Tibial artery (tissue), 4 donors: ENCODE data around the gene KLHL15.

ENCODE experiments used
- DNase-seq, 2 donors: peaks; one replicate each; pipeline ENCODE4 v3.0.0-alpha.2; 2019
- H3K27ac ChIP-seq, 2 donors: fragments of 200-600 bp; sonication (generic) in 1 of 2; 1 replicate in 1 of 2; 2 replicates in 1 of 2; pipeline ENCODE4 v1.5.1; 2018 to 2019; ENCODE audit warnings: mild to moderate bottlenecking in 1 of 2
- H3K27me3 ChIP-seq, 2 donors: fragments of 200-600 bp; sonication (generic) in 1 of 2; one replicate each; pipeline versions ENCODE4 v1.5.1 to v1.6.0; 2016 to 2019
- H3K36me3 ChIP-seq, 3 donors: fragments of 200-600 bp; sonication (generic) in 2 of 3; one replicate each; pipeline ENCODE4 v1.5.1; 2016 to 2019; ENCODE audit warnings: mild to moderate bottlenecking in 2 of 3
- H3K4me1 ChIP-seq, 4 donors: fragments of 200-600 bp; sonication (generic) in 2 of 4; 1 replicate in 3 of 4; 2 replicates in 1 of 4; pipeline ENCODE4 v1.5.1; 2016 to 2019
- H3K4me3 ChIP-seq, 2 donors: fragments of 200-600 bp; sonication (generic) in 1 of 2; 1 replicate in 1 of 2; 2 replicates in 1 of 2; pipeline ENCODE4 v1.5.1; 2018 to 2019; ENCODE audit warnings: mild to moderate bottlenecking in 2 of 2
- H3K9me3 ChIP-seq, 3 donors: fragments of 200-600 bp; sonication (generic) in 1 of 3; one replicate each; pipeline ENCODE4 v1.5.1; 2016 to 2019
- intact Hi-C: fragments of 100-400 bp; cut with DNase I; formaldehyde crosslinking; loops from one replicate; pipeline ENCODE4 v1.15.0; 2023; ENCODE audit warnings: low total_unique reads
- TF ChIP-seq, protein P1 (sequence below), 2 experiments: fragments of 200-600 bp in 1 of 2; fragments of 450-650 bp in 1 of 2; IDR thresholded peaks; one replicate each; pipeline ENCODE4 v1.5.1; 2017 to 2019; ENCODE audit warnings: antibody characterized with exemption in 2 of 2, mild to moderate bottlenecking in 1 of 2, moderate library complexity in 1 of 2

Gene KLHL15

DNA sequence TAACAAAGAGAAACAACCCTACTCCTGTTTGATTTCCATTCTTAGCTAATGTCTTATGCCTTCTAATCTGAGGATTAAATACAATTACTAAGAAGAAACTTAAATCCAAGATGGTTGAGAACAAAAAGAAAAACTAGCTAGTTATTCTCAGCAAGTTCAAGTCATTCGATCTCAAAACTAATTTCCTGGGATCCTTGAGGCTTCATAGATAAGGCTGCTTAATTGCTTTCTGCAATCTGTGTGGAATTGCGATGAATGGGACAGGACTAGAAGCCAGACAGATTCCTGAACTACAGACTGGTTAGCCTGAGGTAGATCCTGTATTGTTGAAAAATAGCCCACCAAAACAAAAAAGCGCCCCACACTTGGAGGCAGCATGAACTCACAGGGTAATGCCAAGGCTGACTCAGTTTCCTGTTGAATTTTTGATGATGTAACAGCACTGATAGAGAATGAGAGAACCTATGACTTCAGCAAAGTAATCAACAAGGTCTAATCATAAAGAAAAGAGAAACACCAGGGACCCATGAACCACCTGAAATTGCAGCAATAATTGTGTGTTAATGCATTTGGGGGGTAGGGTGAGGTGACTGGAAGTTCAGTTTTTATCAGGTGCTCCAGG is 33.9 kb downstream of the KLHL15 start:
- Histone ChIP-seq H3K9me3 (no peaks in the 10 kb centered on the region), H3K27ac (no peak overlapping the region), H3K27me3 (no peaks in the 10 kb centered on the region), H3K4me3 (no peak overlapping the region), H3K4me1 (no peaks in the 10 kb centered on the region), H3K36me3 (peaks cover under 1 to 7% (median 7%) of the 10 kb centered on the region in 3 donors)
- DNase-seq: no peak
- TF ChIP-seq, protein P1, sequence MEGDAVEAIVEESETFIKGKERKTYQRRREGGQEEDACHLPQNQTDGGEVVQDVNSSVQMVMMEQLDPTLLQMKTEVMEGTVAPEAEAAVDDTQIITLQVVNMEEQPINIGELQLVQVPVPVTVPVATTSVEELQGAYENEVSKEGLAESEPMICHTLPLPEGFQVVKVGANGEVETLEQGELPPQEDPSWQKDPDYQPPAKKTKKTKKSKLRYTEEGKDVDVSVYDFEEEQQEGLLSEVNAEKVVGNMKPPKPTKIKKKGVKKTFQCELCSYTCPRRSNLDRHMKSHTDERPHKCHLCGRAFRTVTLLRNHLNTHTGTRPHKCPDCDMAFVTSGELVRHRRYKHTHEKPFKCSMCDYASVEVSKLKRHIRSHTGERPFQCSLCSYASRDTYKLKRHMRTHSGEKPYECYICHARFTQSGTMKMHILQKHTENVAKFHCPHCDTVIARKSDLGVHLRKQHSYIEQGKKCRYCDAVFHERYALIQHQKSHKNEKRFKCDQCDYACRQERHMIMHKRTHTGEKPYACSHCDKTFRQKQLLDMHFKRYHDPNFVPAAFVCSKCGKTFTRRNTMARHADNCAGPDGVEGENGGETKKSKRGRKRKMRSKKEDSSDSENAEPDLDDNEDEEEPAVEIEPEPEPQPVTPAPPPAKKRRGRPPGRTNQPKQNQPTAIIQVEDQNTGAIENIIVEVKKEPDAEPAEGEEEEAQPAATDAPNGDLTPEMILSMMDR (IDR thresholded peaks at IDR 0.05): no peak
- intact Hi-C loops: no loop called here

DNA sequence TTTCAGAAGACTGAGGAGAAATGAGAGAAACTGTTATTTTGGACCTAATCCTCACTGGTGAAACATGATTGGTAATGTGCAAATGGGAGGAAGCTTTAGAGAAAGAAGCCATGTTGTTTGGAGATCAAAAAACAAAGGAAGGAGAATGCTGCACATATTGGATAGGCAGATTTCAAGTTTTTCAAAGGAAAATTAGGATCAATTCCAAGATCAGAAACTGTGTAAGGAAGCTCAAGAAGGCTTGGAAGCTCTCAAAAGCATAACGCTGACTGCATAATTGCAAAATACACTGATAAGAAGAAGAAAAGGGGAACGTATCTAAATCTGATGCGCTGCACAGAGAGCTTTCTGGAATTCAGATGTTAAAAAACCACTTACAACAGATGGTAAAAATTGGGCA is 34.6 kb downstream of the KLHL15 start:
- H3K4me3 ChIP-seq: no peak overlapping the region
- intact Hi-C loops: no loop called here
- peaks cover 4 to 13% (median 12%) of the 10 kb centered on the region in 3 donors for H3K36me3 ChIP-seq
- H3K27me3 ChIP-seq: no peaks in the 10 kb centered on the region
- H3K27ac ChIP-seq: no peak overlapping the region
- TF ChIP-seq, protein P1 (IDR thresholded peaks at IDR 0.05): no peak
- no peaks in the 10 kb centered on the region for H3K4me1 ChIP-seq
- DNase-seq: no peak
- H3K9me3 ChIP-seq: no peaks in the 10 kb centered on the region

DNA sequence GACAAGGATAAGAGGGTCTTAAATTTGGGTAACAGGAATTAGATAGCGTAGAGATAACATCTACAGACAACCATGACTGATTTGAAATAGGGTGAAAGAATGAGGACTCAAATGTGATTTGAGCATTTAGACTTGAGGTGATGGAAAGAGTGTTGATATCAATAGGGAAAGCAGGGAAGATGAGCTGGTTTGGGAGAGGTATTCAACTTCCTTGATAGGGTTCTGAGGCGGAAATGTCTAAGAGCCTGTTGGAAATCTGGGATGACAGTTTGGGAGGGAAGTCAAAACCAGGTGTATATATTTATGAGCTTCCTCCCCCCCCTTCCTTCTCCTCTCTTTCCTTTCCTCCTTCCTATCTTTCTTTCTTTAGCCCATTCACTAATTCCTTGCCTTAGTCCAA is 36.5 kb downstream of the KLHL15 start:
- TF ChIP-seq, protein P1 (IDR thresholded peaks at IDR 0.05): no peak
- H3K9me3 ChIP-seq: no peaks in the 10 kb centered on the region
- no peaks in the 10 kb centered on the region for H3K4me1 ChIP-seq
- H3K27ac ChIP-seq: no peak overlapping the region
- intact Hi-C loops: no loop called here
- no peak overlapping the region for H3K4me3 ChIP-seq
- peaks cover 4 to 13% (median 12%) of the 10 kb centered on the region in 3 donors for H3K36me3 ChIP-seq
- no peaks in the 10 kb centered on the region for H3K27me3 ChIP-seq
- no peak for DNase-seq

DNA sequence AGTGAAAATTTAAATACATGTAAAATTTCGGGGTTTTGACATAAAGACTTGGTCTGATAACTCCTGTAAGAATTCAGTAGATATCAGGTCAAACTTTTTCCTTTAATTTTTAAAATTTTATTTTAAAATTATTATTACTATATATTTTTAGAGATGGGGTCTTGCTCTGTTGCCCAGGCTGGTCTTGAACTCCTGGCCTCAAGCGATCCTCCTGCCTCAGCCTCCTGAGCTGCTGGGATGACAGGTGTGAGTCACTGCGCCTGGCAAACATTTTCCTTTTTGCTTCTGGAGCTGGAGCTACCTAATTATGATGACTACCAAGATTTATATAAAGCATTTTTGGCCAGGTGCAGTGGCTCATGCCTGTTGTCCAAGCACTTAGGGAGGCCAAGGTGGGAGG is 37.3 kb downstream of the KLHL15 start:
- H3K9me3 ChIP-seq: no peaks in the 10 kb centered on the region
- H3K4me3 ChIP-seq: no peak overlapping the region
- no peaks in the 10 kb centered on the region for H3K4me1 ChIP-seq
- H3K27ac ChIP-seq: no peak overlapping the region
- DNase-seq: no peak
- TF ChIP-seq, protein P1 (IDR thresholded peaks at IDR 0.05): no peak
- H3K27me3 ChIP-seq: no peaks in the 10 kb centered on the region
- peaks cover 4 to 13% (median 12%) of the 10 kb centered on the region in 3 donors for H3K36me3 ChIP-seq
- intact Hi-C loops: no loop called here

DNA sequence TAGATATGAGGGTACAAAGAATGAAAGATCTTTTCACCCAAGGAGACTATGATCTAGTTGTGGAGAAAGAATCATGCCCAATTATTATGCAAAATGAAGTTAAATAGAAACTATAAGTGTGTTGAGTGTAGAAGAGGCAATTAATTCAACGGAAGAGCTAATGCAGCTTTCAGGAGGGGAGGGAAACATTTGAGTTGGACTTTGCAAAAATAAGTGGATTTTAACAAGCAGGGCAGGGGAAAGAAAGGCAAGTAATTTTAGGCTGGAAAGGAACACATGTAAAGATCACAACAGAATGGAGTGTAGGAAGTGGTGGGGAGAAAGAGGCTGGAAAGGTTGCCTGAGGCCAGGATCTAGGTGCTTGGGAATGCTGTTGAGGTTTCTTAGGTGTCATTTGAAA is 44.1 kb downstream of the KLHL15 start:
- H3K36me3 ChIP-seq: peaks cover 1 to 6% (median 4%) of the 10 kb centered on the region in 3 donors
- no peaks in the 10 kb centered on the region for H3K27me3 ChIP-seq
- intact Hi-C loops: no loop called here
- H3K27ac ChIP-seq: no peak overlapping the region
- no peaks in the 10 kb centered on the region for H3K9me3 ChIP-seq
- TF ChIP-seq, protein P1 (IDR thresholded peaks at IDR 0.05): no peak
- no peaks in the 10 kb centered on the region for H3K4me1 ChIP-seq
- DNase-seq: no peak
- no peak overlapping the region for H3K4me3 ChIP-seq

DNA sequence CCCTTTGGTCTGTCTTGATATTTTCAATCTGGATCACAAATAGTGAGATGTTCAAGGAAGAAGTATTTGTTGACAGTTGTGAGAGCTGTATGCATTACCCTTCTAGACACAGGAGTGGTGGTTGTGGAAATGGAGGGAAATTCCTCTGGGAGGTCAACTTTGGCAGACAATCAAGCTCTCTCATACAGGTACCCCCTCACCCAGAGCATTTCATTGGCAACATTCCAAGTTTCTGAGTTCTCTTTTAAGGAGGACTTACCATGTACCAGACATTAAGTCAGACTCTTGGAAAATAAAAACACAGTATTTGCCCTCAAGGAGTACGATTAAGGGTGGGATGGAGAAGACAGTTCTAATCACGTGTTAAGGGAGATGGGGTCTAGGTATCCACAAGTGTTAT is 45.3 kb downstream of the KLHL15 start:
- Histone ChIP-seq H3K36me3 (peaks cover 0 to 3% (median 0%) of the 10 kb centered on the region in 3 donors), H3K4me3 (no peak overlapping the region), H3K9me3 (no peaks in the 10 kb centered on the region), H3K27ac (no peak overlapping the region), H3K4me1 (no peaks in the 10 kb centered on the region), H3K27me3 (no peaks in the 10 kb centered on the region)
- intact Hi-C loops: no loop called here
- TF ChIP-seq, protein P1 (IDR thresholded peaks at IDR 0.05): no peak
- no peak for DNase-seq
